Measurements from ENCODE around the gene SERPINB6. TPM values are rescaled to one million over a fixed set of nuclear protein-coding genes. Genes with fewer than 3 reads are reported as not detected.

Gene SERPINB6
- total RNA-seq, 1 experiment from 2014 or later: 59.9 TPM

DNA sequence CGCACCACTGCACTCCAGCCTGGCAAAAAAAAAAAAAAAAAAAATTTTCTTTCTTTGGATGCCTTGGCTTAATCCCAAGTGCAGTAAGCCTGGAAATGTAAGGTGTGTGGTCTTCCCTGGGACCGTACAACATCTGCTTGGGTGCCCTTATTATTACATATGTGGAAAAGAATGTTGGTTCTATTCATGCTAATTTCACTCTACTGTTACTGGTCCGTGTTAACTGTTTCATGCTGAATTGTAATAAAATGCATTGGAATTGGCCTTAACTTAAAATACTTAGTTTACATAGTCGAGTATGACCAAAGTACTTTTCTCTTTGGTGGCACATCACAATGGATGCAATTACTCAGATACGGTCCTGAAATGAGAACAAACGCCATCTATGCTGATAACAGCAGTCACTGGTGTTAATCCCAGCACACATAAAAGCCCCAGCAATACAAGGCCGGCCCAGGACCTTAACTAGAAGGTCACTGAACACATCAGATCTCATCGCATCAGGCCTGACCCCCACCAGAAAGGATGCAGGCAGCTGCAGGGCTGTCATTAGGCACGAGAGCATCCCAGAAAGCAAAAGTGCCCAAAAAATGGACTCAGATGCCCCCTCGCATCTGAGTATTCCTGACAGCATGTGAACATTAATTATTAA lies 1.2 kb downstream of the SERPINB6 start:
- DNase-seq: no peak
- H3K4me3 ChIP-seq: peak overlapping the region; percentile 61
- no peaks in the 10 kb centered on the region; the same call in 1 of the 2 replicates for H3K36me3 ChIP-seq

DNA sequence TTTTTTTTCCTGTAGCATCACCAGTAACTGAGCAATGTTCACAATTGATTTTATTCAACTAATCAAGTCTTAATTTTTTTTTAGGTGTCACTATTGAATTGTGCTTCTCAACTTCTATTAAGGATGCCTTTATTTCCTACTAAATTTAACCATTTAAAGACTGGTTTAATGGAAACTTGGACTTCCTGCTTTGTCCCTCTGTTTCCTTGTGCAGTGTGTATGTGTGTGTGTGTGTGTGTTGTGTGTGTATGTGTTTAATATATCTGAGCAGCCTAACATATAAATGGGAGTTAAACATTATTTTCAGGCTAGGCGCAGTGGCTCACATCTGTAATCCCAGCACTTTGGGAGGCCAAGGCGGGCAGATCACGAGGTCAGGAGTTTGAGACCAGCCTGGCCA lies 1.8 kb downstream of the SERPINB6 start:
- no peak for DNase-seq
- Histone ChIP-seq H3K4me3 (no peak overlapping the region), H3K9me3 (no peaks in the 10 kb centered on the region), H3K27me3 (no peaks in the 10 kb centered on the region), H3K36me3 (no peaks in the 10 kb centered on the region; the same call in 1 of the 2 replicates)

More for the DNA sequence above, 1.2 kb downstream of the SERPINB6 start:
- no peaks in the 10 kb centered on the region for H3K9me3 ChIP-seq
- H3K27me3 ChIP-seq: no peaks in the 10 kb centered on the region

DNA sequence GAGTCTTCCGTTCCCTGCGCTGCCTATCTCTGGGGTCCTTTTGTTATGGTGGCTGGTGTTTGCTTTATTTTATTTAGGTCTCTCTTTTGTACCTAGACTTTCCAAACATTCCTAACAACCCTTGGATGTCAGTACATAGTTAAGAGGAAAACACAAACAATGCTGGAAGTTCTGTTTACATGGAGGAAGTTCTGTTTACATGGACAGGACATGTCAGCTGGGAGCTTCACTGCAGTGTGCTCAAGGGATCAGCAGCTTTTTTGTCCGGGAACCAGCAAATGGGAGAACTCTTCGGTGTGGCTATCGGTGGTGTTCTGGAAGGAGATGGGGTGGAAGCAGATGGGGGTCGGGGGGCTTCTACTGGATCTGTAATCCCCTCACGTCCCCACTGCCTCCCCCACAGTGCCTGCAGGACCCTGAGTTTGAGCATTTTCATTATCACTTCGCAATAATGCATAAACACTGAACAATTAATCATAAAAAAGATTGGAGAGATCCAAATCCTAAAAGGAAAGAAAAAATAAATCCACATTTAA lies 2.7 kb downstream of the SERPINB6 start:
- no peak for DNase-seq
- Histone ChIP-seq H3K9me3 (no peaks in the 10 kb centered on the region), H3K27me3 (no peaks in the 10 kb centered on the region), H3K4me3 (no peak overlapping the region), H3K36me3 (no peaks in the 10 kb centered on the region; the same call in 1 of the 2 replicates)

DNA sequence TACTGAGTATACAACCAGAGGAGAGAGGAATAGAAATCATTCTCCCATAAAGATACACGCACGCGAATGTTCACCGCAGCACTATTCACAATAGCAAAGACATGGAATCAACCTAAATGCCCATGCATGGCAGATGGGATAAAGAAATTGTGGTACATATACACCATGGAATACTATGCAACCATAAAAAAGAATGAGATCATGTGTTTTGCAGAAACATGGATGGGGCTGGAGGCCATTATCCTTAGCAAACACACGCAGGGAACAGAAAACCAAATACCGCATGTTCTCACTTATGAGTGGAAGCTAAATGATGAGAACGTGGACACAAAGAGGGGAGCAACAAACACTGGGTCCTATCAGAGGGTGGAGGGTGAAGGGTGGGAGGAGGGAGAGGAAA lies 3.4 kb downstream of the SERPINB6 start:
- no peaks in the 10 kb centered on the region for H3K27me3 ChIP-seq
- no peak overlapping the region for H3K4me3 ChIP-seq
- H3K9me3 ChIP-seq: no peaks in the 10 kb centered on the region
- DNase-seq: no peak
- H3K36me3 ChIP-seq: no peaks in the 10 kb centered on the region; the same call in 1 of the 2 replicates

DNA sequence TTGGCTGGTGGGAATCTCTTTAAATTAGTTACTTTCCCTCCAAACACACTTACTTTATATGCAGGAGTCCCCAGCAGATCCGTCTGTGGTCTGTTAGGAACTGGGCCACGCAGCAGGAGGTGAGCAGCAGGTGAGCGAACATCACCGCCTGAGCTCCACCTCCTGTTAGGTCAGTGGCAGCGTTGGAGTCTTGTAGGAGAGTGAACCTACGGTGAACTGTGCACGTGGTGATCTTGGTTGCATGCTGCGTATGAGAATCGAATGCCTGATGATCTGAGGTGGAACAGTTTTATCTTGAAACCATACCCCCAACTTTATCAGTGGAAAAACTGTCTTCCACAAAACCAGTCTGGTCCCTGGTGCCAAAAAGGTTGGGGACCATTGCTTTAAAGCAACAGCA lies 5.0 kb downstream of the SERPINB6 start:
- Histone ChIP-seq H3K27me3 (no peaks in the 10 kb centered on the region), H3K4me3 (no peak overlapping the region), H3K36me3 (no peaks in the 10 kb centered on the region; the same call in 1 of the 2 replicates), H3K9me3 (no peaks in the 10 kb centered on the region)
- DNase-seq: no peak

DNA sequence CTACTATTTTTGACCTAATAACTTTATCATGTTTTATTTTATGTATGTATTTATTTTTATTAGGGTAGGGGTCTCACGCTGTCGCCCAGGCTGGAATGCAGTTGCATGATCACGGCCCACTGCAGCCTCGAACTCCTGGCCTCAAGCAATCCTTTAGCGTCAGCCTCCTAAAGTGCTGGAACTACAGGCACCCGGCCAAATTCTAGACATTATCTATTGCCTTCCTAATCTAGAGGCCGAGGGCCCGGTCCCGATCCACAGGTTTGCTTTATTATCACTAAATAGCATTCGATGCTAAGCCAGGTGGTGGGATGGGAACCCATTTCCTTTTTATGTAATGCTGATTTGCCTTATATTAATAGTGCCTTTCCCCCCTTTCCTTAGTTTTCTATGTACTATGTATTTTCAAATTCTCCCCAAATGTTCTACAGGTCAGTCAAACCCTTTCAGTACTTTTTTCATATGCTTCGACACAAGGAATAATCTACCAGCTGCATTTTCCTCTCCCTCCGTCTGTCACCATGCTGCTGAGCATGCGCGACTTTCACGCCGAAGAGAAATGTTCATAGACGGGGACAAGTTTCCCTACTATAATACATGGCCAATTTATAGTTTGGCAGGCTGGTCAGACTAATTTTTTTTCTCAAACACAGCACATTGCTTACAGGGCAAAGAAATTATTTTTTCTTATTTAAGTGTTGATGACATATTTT lies 6.4 kb downstream of the SERPINB6 start:
- DNase-seq: no peak
- Histone ChIP-seq H3K9me3 (no peaks in the 10 kb centered on the region), H3K36me3 (no peaks in the 10 kb centered on the region; the same call in 1 of the 2 replicates), H3K4me3 (no peak overlapping the region), H3K27me3 (no peaks in the 10 kb centered on the region)

DNA sequence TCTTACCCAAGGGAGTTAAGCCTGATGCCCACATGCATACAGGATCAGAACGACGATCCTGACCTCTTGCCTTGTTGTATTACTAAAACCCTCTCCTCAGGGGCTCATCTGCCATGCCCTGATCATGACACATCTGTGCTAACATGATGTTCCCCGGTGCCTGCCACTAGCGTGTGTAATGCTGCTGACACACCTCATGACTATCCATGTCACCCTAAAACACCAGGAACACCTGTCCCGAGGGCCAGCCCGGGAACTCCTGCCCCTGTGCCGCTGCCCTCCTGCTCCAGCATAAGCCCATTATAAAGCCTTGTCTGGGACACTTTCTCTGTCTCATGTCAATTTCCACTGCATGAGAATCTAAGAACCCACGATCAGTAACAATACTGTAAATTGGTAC lies 7.6 kb downstream of the SERPINB6 start:
- Histone ChIP-seq H3K9me3 (no peaks in the 10 kb centered on the region), H3K27me3 (no peaks in the 10 kb centered on the region), H3K4me3 (no peak overlapping the region), H3K36me3 (no peaks in the 10 kb centered on the region; the same call in 1 of the 2 replicates)
- DNase-seq: no peak

DNA sequence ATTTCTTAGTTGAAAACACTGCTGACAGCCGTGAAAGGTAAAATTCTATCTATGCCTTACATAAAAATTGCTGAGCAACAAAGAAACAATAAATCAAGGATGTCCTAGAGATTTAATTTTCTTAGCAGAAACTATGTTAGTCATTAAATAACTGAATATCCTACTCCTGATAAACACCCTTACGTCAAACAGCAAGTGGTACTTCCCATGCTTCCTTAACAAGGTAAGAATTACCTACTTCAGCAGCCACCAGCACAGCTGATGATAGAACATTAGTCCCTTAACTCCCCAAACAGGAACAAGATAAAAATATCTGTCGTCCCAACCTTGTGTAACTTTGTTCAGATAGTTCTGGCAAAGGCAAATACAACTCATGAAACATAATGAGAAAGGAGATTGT lies 8.7 kb downstream of the SERPINB6 start:
- Histone ChIP-seq H3K4me3 (no peak overlapping the region), H3K36me3 (no peaks in the 10 kb centered on the region), H3K27me3 (no peaks in the 10 kb centered on the region), H3K9me3 (no peaks in the 10 kb centered on the region)
- no peak for DNase-seq

DNA sequence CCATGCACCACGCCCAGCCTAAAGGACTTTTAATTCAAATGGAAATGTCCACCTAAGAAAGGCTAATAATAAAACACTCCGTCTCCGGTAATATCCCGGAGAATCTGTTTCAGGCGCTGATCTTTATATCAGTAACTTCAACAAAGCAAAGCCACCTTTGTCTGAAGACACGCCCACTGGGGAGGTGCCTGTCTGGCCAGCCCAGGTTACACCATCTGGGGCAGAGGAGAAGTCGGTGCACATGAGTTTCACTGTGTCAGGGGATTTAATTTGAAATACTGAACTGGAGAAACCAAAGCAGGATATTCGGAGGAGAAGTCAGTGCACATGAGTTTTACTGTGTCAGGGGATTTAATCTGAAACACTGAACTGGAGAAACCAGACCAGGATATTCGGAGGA lies 9.4 kb downstream of the SERPINB6 start:
- H3K27me3 ChIP-seq: no peaks in the 10 kb centered on the region
- H3K4me3 ChIP-seq: no peak overlapping the region
- H3K9me3 ChIP-seq: no peaks in the 10 kb centered on the region
- DNase-seq: no peak
- no peaks in the 10 kb centered on the region for H3K36me3 ChIP-seq

DNA sequence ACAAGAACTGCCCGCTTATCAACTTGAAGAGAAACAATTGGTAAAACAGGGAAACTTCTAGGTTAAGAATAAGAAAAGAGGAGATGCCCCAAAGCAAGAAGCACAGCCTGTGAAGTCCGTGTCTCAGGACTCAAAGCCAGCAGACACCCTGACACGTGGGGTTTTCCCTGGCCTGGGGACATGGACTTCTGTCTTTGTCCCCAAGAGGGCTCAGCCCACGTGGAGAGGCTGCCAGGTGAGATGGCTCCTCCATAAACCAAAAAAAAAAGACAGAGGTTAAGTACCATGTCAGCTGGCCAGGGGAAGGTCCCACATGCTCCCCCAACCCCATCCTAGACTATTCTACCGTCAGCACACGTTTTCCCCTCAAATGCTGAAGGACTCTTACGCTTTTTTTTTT lies 9.9 kb downstream of the SERPINB6 start:
- H3K36me3 ChIP-seq: no peaks in the 10 kb centered on the region
- no peaks in the 10 kb centered on the region for H3K9me3 ChIP-seq
- H3K27me3 ChIP-seq: no peaks in the 10 kb centered on the region
- DNase-seq: no peak
- no peak overlapping the region for H3K4me3 ChIP-seq

DNA sequence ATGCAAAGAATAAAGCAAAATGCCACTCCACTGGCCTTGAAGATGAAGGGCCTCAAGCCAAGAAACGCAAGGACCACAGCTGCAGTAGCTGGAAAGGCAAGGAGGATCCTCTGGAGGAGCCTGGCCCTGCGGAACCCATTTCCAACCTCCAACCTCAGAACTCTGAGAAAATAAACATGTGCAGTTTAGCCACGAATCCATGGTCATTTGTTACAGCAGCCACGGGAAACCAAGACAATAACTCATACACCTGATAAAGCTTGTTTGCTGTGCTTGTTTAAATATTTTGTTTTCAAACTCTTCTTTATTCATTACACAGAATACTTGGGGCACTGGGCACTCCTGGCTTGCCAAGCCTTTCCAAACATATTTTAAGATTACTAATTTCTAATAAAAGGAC lies 10.4 kb downstream of the SERPINB6 start:
- DNase-seq: no peak

DNA sequence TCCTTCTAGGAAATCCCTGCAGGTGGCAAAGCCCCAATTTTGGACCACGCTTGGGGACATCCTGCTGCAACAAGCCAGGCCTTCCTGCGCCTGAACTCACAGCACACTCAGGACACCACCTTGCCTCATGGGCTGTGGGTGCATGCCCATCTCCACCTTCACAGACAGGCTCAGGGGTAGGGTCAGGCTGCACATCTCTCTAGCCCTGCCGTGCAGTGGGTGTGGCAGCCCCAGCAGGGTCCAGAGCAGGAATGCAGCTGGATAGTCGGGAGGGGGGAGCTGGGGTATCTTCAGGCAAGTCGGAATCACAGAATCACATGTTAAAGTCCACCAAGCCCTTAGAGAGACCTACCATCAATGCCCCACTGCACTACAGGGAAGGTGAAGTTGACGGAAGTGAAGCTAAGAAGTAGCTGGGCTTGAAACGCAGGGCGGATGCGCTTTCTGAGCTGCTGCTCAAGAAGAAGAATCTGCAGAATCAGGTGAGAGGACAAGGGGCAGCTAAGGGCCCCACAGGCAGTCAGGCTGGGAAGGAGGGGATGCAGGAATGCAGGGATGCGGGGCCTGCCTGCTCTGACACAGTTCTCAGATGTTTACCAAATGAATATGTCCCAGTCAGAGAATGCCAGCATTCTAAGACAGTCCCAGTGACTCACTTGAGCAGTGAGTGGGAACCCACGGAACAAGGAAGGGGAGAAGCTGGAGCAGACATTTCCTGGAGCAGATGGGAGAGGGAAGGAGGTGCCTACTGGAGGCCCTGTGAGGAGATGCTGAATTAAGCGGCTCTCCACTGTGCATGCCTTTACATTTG lies 11.3 kb downstream of the SERPINB6 start:
- H3K27me3 ChIP-seq: no peaks in the 10 kb centered on the region
- DNase-seq: peak; percentile 23
- no peaks in the 10 kb centered on the region for H3K36me3 ChIP-seq
- H3K9me3 ChIP-seq: no peaks in the 10 kb centered on the region
- H3K4me3 ChIP-seq: no peak overlapping the region

More for the DNA sequence above, 10.4 kb downstream of the SERPINB6 start:
- Histone ChIP-seq H3K36me3 (no peaks in the 10 kb centered on the region), H3K9me3 (no peaks in the 10 kb centered on the region), H3K4me3 (no peak overlapping the region), H3K27me3 (no peaks in the 10 kb centered on the region)

DNA sequence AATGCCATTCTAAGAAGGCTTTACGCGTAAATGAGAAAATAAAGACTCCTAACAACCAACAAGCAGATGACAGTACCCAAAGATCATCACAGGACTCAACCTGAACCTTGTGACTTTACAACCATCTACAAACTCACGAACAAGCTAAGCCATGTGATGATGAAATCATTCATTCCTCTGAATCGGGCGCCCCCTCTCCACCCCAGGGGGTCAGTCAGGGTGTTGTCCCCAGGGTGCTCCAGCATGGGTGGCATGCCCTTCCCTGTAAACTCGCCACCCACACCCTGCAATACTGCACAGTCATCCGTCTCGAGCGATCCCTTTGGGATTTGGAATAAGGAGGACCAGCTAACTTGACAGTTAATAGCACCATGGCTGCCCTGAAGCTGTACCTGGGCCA lies 12.6 kb downstream of the SERPINB6 start:
- H3K27me3 ChIP-seq: no peaks in the 10 kb centered on the region
- DNase-seq: no peak
- no peaks in the 10 kb centered on the region for H3K9me3 ChIP-seq
- H3K36me3 ChIP-seq: no peaks in the 10 kb centered on the region
- H3K4me3 ChIP-seq: no peak overlapping the region

DNA sequence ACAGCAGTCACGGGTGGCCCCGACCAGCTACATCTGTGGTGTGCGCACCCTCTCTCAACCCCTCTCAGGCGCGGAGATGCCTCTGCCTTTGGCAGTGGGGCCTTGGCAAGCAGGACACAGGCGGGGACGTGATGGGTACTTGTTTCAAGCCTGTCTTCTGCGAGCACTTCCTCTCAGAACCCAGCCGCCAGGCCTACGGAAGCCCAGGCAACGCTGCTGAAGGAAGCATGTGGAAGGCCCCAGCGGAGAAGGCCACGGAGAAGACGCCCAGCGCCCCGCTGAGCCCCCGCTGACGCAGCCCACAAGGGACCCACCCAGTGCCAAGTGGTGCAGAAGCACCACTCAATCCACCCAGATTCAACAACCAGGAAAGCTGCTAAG lies 13.0 kb downstream of the SERPINB6 start:
- H3K9me3 ChIP-seq: no peaks in the 10 kb centered on the region
- H3K4me3 ChIP-seq: no peak overlapping the region
- DNase-seq: no peak
- H3K27me3 ChIP-seq: no peaks in the 10 kb centered on the region
- H3K36me3 ChIP-seq: no peaks in the 10 kb centered on the region

DNA sequence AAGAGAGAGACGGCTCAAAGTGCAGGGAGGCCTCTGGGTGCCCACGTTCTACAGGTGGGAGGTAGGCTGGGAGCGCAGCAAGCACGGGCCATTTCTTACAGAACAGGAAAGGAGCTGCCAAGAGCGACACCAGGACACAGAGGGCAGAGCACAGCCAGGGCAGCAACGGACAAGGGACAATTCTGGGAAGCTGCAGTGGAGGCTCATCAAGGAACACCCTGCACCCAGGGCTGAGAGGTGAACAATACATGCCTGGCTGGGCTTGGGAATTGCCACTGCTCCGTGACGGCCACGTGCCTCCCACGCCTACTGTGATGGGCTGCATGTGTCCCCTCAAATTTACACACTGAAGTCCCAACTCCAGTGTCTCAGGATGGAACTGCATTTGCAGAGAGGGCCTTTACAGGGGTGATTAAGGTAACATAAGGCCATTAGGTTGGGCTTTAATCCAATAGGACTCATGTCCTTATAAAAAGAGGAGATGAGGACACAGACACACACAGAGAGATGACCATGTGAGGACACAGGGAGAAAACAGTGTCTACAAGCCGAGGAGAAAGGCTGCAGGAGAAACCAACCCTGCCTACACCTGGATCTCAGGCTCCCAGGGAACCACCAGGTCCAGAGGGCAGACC lies 13.6 kb downstream of the SERPINB6 start:
- Histone ChIP-seq H3K9me3 (no peaks in the 10 kb centered on the region), H3K36me3 (peaks cover 2% of the 10 kb centered on the region), H3K4me3 (no peak overlapping the region), H3K27me3 (no peaks in the 10 kb centered on the region)
- no peak for DNase-seq

DNA sequence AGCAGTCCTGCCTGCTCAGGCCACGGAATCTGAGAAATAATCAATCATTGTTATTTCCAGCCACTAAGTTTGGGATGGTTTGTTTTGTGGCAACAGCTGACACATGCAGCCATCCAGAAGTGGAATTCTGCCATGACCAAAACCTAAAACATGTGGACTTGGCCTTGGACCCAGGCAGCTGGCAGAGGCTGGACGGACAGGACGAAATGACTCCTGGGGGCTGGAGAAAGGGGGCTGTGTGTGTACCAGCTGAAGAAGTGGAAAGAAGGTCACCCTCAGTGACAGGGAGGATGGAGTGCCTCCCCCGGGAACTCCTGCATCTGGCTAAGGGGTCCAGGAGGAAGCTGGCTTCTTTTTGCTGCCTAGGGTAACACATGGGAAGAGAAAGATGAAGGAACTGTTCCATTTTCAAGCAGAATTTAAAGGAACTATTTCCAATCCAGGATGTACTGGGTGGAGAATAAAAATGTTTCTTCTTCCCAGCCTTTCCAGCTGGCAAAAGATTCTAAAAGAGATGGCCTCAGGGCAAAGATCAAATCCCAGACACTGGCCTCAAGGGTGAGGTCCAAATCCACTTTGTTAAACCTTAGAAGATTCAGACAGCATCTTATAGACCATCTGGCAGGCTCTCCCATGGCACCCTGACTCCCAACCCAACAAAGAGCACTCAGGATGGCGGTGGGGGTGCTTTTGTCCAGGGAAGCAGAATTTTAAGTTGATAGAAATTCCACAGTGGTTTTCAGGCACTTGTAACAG lies 14.3 kb downstream of the SERPINB6 start:
- H3K9me3 ChIP-seq: no peaks in the 10 kb centered on the region
- no peaks in the 10 kb centered on the region for H3K27me3 ChIP-seq
- no peak overlapping the region for H3K4me3 ChIP-seq
- DNase-seq: no peak
- H3K36me3 ChIP-seq: peaks cover 7% of the 10 kb centered on the region

Data from MG63 (cell line).